IMR-90 (cell line): Measurements from ENCODE around the gene NFE2. TPM values are rescaled to one million over a fixed set of nuclear protein-coding genes. Genes with fewer than 3 reads are reported as not detected.

Experiments
- ATAC-seq: fragments of 200-7000 bp; cut with Tn5 transposase; 2 replicates; pipeline ENCODE4 v1.9.1; 2020; ENCODE audit warnings: low read depth, mild to moderate bottlenecking, moderate library complexity
- BruUV-seq: library from RNA; stranded (reverse); fragments of 400-500 nt; replicated peaks from 2 replicates; lab custom pipeline; 2021; lab: Mats Ljungman, UMichigan
- CTCF ChIA-PET: fragments of 300-600 bp; formaldehyde crosslinking; extraction: SDS; loops from one replicate; lab custom pipeline; 2021; ENCODE audit warnings: antibody characterized with exemption; lab: Yijun Ruan, JAX
- POLR2A ChIA-PET: fragments of 300-600 bp; sonication (Branson Sonifier 250); formaldehyde crosslinking; loops from one replicate; lab custom pipeline; 2022; ENCODE audit warnings: antibody characterized with exemption; ENCODE audit not compliant: unreplicated experiment; lab: Charles Lee
- DNase-seq: peaks from one replicate; pipeline ENCODE4 v3.0.0; 2013
- H2AFZ ChIP-seq: replicated peaks from 2 replicates; pipeline ENCODE3; 2013; ENCODE audit warnings: low read length, mild to moderate bottlenecking; ENCODE audit not compliant: poor library complexity
- H2AK5ac ChIP-seq: 2 replicates; pipeline ENCODE4 v1.6.1; 2013; ENCODE audit warnings: low read depth, low read length, inconsistent platforms
- H2AK9ac ChIP-seq: replicated peaks from 2 replicates; pipeline ENCODE3; 2013; ENCODE audit warnings: mild to moderate bottlenecking, low read depth, low read length, moderate library complexity; ENCODE audit not compliant: poor library complexity
- H2BK120ac ChIP-seq: 2 replicates; pipeline ENCODE4 v1.6.1; 2013; ENCODE audit warnings: low read depth, low read length, inconsistent platforms
- H2BK15ac ChIP-seq: 3 replicates; pipeline ENCODE4 v1.6.1; 2013; ENCODE audit warnings: low read depth, low read length, inconsistent platforms
- H2BK20ac ChIP-seq: 2 replicates; pipeline ENCODE4 v1.6.1; 2013; ENCODE audit warnings: low read depth, mild to moderate bottlenecking, inconsistent platforms, low read length, moderate library complexity
- H2BK5ac ChIP-seq: 2 replicates; pipeline ENCODE4 v1.6.1; 2013; ENCODE audit warnings: mild to moderate bottlenecking, low read depth, low read length, inconsistent platforms; ENCODE audit not compliant: poor library complexity, severe bottlenecking
- H3K14ac ChIP-seq: replicated peaks from 2 replicates; pipeline ENCODE4 v1.6.1; 2013; ENCODE audit warnings: low read depth, low read length, inconsistent platforms
- H3K18ac ChIP-seq: 2 replicates; pipeline ENCODE4 v1.6.1; 2013; ENCODE audit warnings: low read depth, low read length, control low read depth
- H3K23ac ChIP-seq: 2 replicates; pipeline ENCODE4 v1.6.1; 2013; ENCODE audit warnings: low read depth, low read length, inconsistent platforms
- H3K27ac ChIP-seq: 2 replicates; pipeline ENCODE4 v1.5.1; 2013; ENCODE audit warnings: mild to moderate bottlenecking, control low read depth, low read length; ENCODE audit not compliant: insufficient read depth
- H3K27me3 ChIP-seq: 2 replicates; pipeline ENCODE4 v1.6.1; 2013; ENCODE audit warnings: low read length; ENCODE audit not compliant: control insufficient read depth, insufficient read depth
- H3K36me3 ChIP-seq: 2 replicates; pipeline ENCODE4 v1.6.1; 2013; ENCODE audit warnings: low read length, mixed read lengths; ENCODE audit not compliant: control insufficient read depth, insufficient read depth
- H3K4ac ChIP-seq: 2 replicates; pipeline ENCODE4 v1.6.1; 2013; ENCODE audit warnings: low read depth, low read length, inconsistent platforms
- H3K4me1 ChIP-seq: 2 replicates; pipeline ENCODE4 v1.6.1; 2013; ENCODE audit warnings: low read length, mixed read lengths; ENCODE audit not compliant: control insufficient read depth, insufficient read depth
- H3K4me2 ChIP-seq: 2 replicates; pipeline ENCODE4 v1.6.1; 2013; ENCODE audit warnings: low read depth, mild to moderate bottlenecking, control low read depth, low read length, moderate library complexity
- H3K4me3 ChIP-seq: 2 replicates; pipeline ENCODE4 v1.5.1; 2013; ENCODE audit warnings: low read depth, mild to moderate bottlenecking, control low read depth, low read length, moderate library complexity; ENCODE audit not compliant: insufficient read depth
- H3K56ac ChIP-seq: 2 replicates; pipeline ENCODE4 v1.6.1; 2013; ENCODE audit warnings: low read length, inconsistent platforms; ENCODE audit not compliant: insufficient read depth; ENCODE audit errors: extremely low read depth
- H3K79me1 ChIP-seq, 2 experiments: 2 replicates each; pipeline ENCODE4 v1.6.1; 2013; ENCODE audit warnings: low read length in 2 of 2, inconsistent platforms in 1 of 2, low read depth in 1 of 2
- H3K9ac ChIP-seq: 2 replicates; pipeline ENCODE4 v1.6.1; 2013; ENCODE audit warnings: low read depth, low read length, control low read depth
- H3K9me1 ChIP-seq: 2 replicates; pipeline ENCODE4 v1.6.1; 2013; ENCODE audit warnings: low read length, inconsistent platforms; ENCODE audit not compliant: insufficient read depth
- H3K9me3 ChIP-seq: 2 replicates; pipeline ENCODE4 v1.6.1; 2013; ENCODE audit warnings: low read length; ENCODE audit not compliant: control insufficient read depth, insufficient read depth
- H4K20me1 ChIP-seq: 2 replicates; pipeline ENCODE4 v1.6.1; 2013; ENCODE audit warnings: low read length, inconsistent platforms; ENCODE audit not compliant: insufficient read depth
- H4K5ac ChIP-seq: 2 replicates; pipeline ENCODE4 v1.6.1; 2013; ENCODE audit warnings: mild to moderate bottlenecking, low read depth, low read length, control low read depth
- H4K8ac ChIP-seq, 2 experiments: 2 replicates each; pipeline ENCODE4 v1.6.1; 2013; ENCODE audit warnings: low read depth in 2 of 2, low read length in 2 of 2, control low read depth in 1 of 2, inconsistent platforms in 1 of 2
- H4K91ac ChIP-seq: 2 replicates; pipeline ENCODE4 v1.6.1; 2013; ENCODE audit warnings: low read depth, low read length, inconsistent platforms; ENCODE audit not compliant: insufficient read depth
- BHLHE40 ChIP-seq: fragments of 150-350 bp; IDR thresholded peaks from 2 replicates; pipeline ENCODE4 v1.6.1; 2016; ENCODE audit warnings: mild to moderate bottlenecking, low read depth, low read length
- CEBPB ChIP-seq: IDR thresholded peaks from 2 replicates; pipeline ENCODE4 v1.6.1; 2012; ENCODE audit warnings: low read depth, low read length, improper control_type of control experiment
- CHD1 ChIP-seq: IDR thresholded peaks from 2 replicates; pipeline ENCODE4 v1.6.1; 2012; ENCODE audit warnings: low read depth, low read length, improper control_type of control experiment
- FOS ChIP-seq: fragments of 150-350 bp; IDR thresholded peaks from 2 replicates; pipeline ENCODE4 v1.6.1; 2016; ENCODE audit warnings: low read depth, low read length
- MAFK ChIP-seq: IDR thresholded peaks from 2 replicates; pipeline ENCODE4 v1.6.1; 2012; ENCODE audit warnings: low read depth, low read length, improper control_type of control experiment
- MAZ ChIP-seq: IDR thresholded peaks from 2 replicates; pipeline ENCODE4 v1.6.1; 2012; ENCODE audit warnings: low read depth, mild to moderate bottlenecking, low read length, improper control_type of control experiment, moderate library complexity, borderline replicate concordance
- MXI1 ChIP-seq: IDR thresholded peaks from 2 replicates; pipeline ENCODE4 v1.6.1; 2012; ENCODE audit warnings: low read depth, mild to moderate bottlenecking, low read length, moderate library complexity, borderline replicate concordance
- NFE2L2 ChIP-seq: fragments of 150-350 bp; IDR thresholded peaks from 2 replicates; pipeline ENCODE4 v1.6.1; 2016; ENCODE audit warnings: low read depth, mild to moderate bottlenecking, low read length
- POLR2A ChIP-seq: IDR thresholded peaks from 2 replicates; pipeline ENCODE4 v1.6.1; 2012; ENCODE audit warnings: mild to moderate bottlenecking, low read depth, low read length
- RAD21 ChIP-seq: IDR thresholded peaks from 2 replicates; pipeline ENCODE4 v1.6.1; 2012; ENCODE audit warnings: low read length, improper control_type of control experiment
- RCOR1 ChIP-seq: IDR thresholded peaks from 2 replicates; pipeline ENCODE4 v1.6.1; 2012; ENCODE audit warnings: mild to moderate bottlenecking, low read length, improper control_type of control experiment; ENCODE audit not compliant: insufficient replicate concordance
- RFX5 ChIP-seq: IDR thresholded peaks from 2 replicates; pipeline ENCODE4 v1.8.0; 2012; ENCODE audit warnings: low read depth, mild to moderate bottlenecking, low read length, moderate library complexity
- SMC3 ChIP-seq: fragments of 150-350 bp; IDR thresholded peaks from 2 replicates; pipeline ENCODE4 v1.6.1; 2016; ENCODE audit warnings: low read depth, mild to moderate bottlenecking, antibody characterized with exemption, low read length, moderate library complexity
- WGBS, 2 experiments: methylation state at CpG; one replicate each; pipeline versions ENCODE4 v1.1.5 to v1.1.7; 2013; ENCODE audit warnings: missing lambda C conversion rate in 2 of 2; ENCODE audit not compliant: insufficient read length in 1 of 2; ENCODE audit errors: extremely low coverage in 2 of 2; 5-methylcytosine and 5-hydroxymethylcytosine counted together
- dilution Hi-C: fragments of 300-500 bp; cut with HindIII; formaldehyde crosslinking; loops from one replicate; pipeline ENCODE4 v1.14.3; 2018; ENCODE audit warnings: low sequenced_read_pairs; ENCODE audit not compliant: unreplicated experiment
- in situ Hi-C: fragments of 300-500 bp; cut with MboI; formaldehyde crosslinking; loops from 3 replicates; pipeline ENCODE4 v1.14.3; 2019; ENCODE audit warnings: low sequenced_read_pairs, inconsistent platforms, mixed read lengths
- intact Hi-C: fragments of 100-400 bp; cut with micrococcal nuclease; formaldehyde crosslinking; loops from 2 replicates; pipeline ENCODE4 v1.10.0; 2022
- polyA plus RNA-seq, 3 experiments: library from polyadenylated mRNA; depleted of rRNA; stranded (reverse); fragments of >200 nt; gene quantifications; 2 replicates each; pipeline ENCODE4 v1.2.3, GENCODE V29; 2012; ENCODE audit warnings: low replicate concordance in 1 of 3
- total RNA-seq: library from RNA; depleted of rRNA; stranded (reverse); fragments of >200 nt; gene quantifications from 2 replicates; pipeline ENCODE4 v1.2.3, GENCODE V29; 2012
- TF ChIP-seq, protein P1 (sequence below): fragments of 150-350 bp; IDR thresholded peaks from 2 replicates; pipeline ENCODE4 v1.6.1; 2016; ENCODE audit warnings: low read depth, mild to moderate bottlenecking, low read length, moderate library complexity, borderline replicate concordance
- TF ChIP-seq, protein P2 (sequence below): fragments of 150-350 bp; IDR thresholded peaks from 2 replicates; pipeline ENCODE4 v1.6.1; 2017; ENCODE audit warnings: mild to moderate bottlenecking, antibody characterized with exemption, low read length, low read depth
- TF ChIP-seq, protein P3 (sequence below): conservative IDR thresholded peaks from 2 replicates; pipeline ENCODE4 v1.5.1; 2012; ENCODE audit warnings: mild to moderate bottlenecking, low read depth, low read length, improper control_type of control experiment

Gene NFE2
- total and polyA plus RNA-seq, 2 of the 4 experiments (the other 2 are of a cell fraction) = 0.18 to 0.32 TPM

DNA sequence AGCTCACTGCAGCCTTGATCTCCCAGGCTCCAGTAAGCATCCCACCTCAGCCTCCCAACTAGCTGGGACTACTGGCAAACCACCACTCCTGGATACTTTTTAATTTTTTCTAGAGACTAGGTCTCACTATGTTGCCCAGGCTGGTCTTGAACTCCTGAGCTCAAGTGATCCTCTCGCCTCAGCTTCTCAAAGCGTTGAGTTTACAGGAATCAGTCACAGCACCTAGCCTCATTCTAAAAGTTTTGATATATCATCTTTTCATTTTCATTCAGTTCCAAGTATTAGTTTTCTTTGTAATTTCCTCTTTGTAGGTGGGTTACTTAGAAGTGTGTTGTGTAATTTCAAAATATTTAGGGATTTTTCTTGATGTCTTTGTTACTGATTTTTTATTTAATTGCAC is 30.5 kb downstream of the NFE2 start:
- H3K4me3 ChIP-seq = no peak overlapping the region
- CTCF ChIA-PET = no interaction called here
- POLR2A ChIA-PET = no interaction called here
- no peak overlapping the region for H2BK120ac ChIP-seq
- no peak overlapping the region for H4K91ac ChIP-seq
- DNase-seq (no peak), ATAC-seq (no peak)
- no peak overlapping the region; the same call in 1 of the 2 replicates for H2AK5ac ChIP-seq
- no peak overlapping the region for H3K23ac ChIP-seq
- H3K4me1 ChIP-seq = no peaks in the 10 kb centered on the region
- H3K9me1 ChIP-seq = no peaks in the 10 kb centered on the region
- peaks cover 4% of the 10 kb centered on the region; the same call in 1 of the 2 replicates for H3K36me3 ChIP-seq
- H3K4me2 ChIP-seq = no peak overlapping the region
- H3K27ac ChIP-seq = no peak overlapping the region
- H3K79me1 ChIP-seq = peaks cover 41 to 67% of the 10 kb centered on the region in 2 experiments
- no peak overlapping the region; a peak in 1 of 4 replicates for H4K8ac ChIP-seq
- no peak overlapping the region for H2BK20ac ChIP-seq
- H4K5ac ChIP-seq = no peak overlapping the region
- no peak overlapping the region for H3K56ac ChIP-seq
- no peak for TF ChIP-seq BHLHE40
- TF ChIP-seq POLR2A = no peak
- no peak for TF ChIP-seq RAD21
- TF ChIP-seq, protein P1, sequence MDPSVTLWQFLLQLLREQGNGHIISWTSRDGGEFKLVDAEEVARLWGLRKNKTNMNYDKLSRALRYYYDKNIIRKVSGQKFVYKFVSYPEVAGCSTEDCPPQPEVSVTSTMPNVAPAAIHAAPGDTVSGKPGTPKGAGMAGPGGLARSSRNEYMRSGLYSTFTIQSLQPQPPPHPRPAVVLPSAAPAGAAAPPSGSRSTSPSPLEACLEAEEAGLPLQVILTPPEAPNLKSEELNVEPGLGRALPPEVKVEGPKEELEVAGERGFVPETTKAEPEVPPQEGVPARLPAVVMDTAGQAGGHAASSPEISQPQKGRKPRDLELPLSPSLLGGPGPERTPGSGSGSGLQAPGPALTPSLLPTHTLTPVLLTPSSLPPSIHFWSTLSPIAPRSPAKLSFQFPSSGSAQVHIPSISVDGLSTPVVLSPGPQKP = no peak
- TF ChIP-seq, protein P2, sequence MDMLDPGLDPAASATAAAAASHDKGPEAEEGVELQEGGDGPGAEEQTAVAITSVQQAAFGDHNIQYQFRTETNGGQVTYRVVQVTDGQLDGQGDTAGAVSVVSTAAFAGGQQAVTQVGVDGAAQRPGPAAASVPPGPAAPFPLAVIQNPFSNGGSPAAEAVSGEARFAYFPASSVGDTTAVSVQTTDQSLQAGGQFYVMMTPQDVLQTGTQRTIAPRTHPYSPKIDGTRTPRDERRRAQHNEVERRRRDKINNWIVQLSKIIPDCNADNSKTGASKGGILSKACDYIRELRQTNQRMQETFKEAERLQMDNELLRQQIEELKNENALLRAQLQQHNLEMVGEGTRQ = no peak
- TF ChIP-seq CHD1 = no peak
- no peak for TF ChIP-seq SMC3
- no peak for TF ChIP-seq MAZ
- no peak for TF ChIP-seq MXI1
- no peak for TF ChIP-seq MAFK
- no peak for TF ChIP-seq RFX5
- TF ChIP-seq FOS = no peak
- no peak for TF ChIP-seq RCOR1
- TF ChIP-seq CEBPB = no peak
- TF ChIP-seq NFE2L2 = no peak
- TF ChIP-seq, protein P3, sequence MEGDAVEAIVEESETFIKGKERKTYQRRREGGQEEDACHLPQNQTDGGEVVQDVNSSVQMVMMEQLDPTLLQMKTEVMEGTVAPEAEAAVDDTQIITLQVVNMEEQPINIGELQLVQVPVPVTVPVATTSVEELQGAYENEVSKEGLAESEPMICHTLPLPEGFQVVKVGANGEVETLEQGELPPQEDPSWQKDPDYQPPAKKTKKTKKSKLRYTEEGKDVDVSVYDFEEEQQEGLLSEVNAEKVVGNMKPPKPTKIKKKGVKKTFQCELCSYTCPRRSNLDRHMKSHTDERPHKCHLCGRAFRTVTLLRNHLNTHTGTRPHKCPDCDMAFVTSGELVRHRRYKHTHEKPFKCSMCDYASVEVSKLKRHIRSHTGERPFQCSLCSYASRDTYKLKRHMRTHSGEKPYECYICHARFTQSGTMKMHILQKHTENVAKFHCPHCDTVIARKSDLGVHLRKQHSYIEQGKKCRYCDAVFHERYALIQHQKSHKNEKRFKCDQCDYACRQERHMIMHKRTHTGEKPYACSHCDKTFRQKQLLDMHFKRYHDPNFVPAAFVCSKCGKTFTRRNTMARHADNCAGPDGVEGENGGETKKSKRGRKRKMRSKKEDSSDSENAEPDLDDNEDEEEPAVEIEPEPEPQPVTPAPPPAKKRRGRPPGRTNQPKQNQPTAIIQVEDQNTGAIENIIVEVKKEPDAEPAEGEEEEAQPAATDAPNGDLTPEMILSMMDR = no peak
- H2AK9ac ChIP-seq = no peak overlapping the region
- H3K9ac ChIP-seq = no peak overlapping the region
- no peak overlapping the region for H3K18ac ChIP-seq
- no CpG with 5 or more reads among the region's 2 CpGs for WGBS, 2 experiments
- H2AFZ ChIP-seq = no peak overlapping the region
- no peak overlapping the region for H2BK5ac ChIP-seq
- no TSS peak for BruUV-seq
- no peak overlapping the region for H2BK15ac ChIP-seq
- no peaks in the 10 kb centered on the region for H3K27me3 ChIP-seq
- no peak overlapping the region for H3K4ac ChIP-seq
- in situ Hi-C loops = no loop called here
- no peak overlapping the region; the same call in 1 of the 2 replicates for H3K14ac ChIP-seq
- H4K20me1 ChIP-seq = no peaks in the 10 kb centered on the region
- dilution Hi-C loops = no loop called here
- H3K9me3 ChIP-seq = no peaks in the 10 kb centered on the region
- intact Hi-C loops = no loop called here
